GM12873 (cell line): ENCODE data around the gene FAM83B.

ENCODE experiments used
- CTCF ChIP-seq: IDR thresholded peaks from 2 replicates; pipeline ENCODE4 v1.5.1; 2012; ENCODE audit warnings: low read depth, mild to moderate bottlenecking, moderate library complexity, low read length, control low read depth; ENCODE audit not compliant: insufficient read depth; ENCODE audit errors: missing control alignments

Gene FAM83B

GRCh38 chr6:54893818-54894217 is 47.2 kb downstream of the FAM83B start:
- no peak for TF ChIP-seq CTCF

- no peak for TF ChIP-seq CTCF
Measured at GRCh38 chr6:54896302-54896701, 49.7 kb downstream of the FAM83B start.

GRCh38 chr6:54897462-54898189 is 51.1 kb downstream of the FAM83B start:
- no peak for TF ChIP-seq CTCF

- TF ChIP-seq CTCF, result no peak
Measured at GRCh38 chr6:54898767-54899166, 52.2 kb downstream of the FAM83B start.

GRCh38 chr6:54899442-54899841 is 52.9 kb downstream of the FAM83B start:
- TF ChIP-seq CTCF, result no peak

GRCh38 chr6:54899986-54900385 is 53.4 kb downstream of the FAM83B start:
- TF ChIP-seq CTCF, result no peak

GRCh38 chr6:54900666-54901065 is 54.1 kb downstream of the FAM83B start:
- no peak for TF ChIP-seq CTCF
